ENCODE results near the gene RABL2B.

The RABL2B gene

GRCh38 chr22:50729391-50730012 is 53.9 kb downstream of the RABL2B start:
- no peak overlapping the region for H3K4me3 ChIP-seq (ENCODE audit: low read depth, low read length)
- TF ChIP-seq, protein P1, sequence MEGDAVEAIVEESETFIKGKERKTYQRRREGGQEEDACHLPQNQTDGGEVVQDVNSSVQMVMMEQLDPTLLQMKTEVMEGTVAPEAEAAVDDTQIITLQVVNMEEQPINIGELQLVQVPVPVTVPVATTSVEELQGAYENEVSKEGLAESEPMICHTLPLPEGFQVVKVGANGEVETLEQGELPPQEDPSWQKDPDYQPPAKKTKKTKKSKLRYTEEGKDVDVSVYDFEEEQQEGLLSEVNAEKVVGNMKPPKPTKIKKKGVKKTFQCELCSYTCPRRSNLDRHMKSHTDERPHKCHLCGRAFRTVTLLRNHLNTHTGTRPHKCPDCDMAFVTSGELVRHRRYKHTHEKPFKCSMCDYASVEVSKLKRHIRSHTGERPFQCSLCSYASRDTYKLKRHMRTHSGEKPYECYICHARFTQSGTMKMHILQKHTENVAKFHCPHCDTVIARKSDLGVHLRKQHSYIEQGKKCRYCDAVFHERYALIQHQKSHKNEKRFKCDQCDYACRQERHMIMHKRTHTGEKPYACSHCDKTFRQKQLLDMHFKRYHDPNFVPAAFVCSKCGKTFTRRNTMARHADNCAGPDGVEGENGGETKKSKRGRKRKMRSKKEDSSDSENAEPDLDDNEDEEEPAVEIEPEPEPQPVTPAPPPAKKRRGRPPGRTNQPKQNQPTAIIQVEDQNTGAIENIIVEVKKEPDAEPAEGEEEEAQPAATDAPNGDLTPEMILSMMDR (IDR thresholded peaks at IDR 0.05; ENCODE audit: low read depth, low read length, missing control alignments) = no peak
- no peak for DNase-seq (ENCODE audit: low read depth)

DNA sequence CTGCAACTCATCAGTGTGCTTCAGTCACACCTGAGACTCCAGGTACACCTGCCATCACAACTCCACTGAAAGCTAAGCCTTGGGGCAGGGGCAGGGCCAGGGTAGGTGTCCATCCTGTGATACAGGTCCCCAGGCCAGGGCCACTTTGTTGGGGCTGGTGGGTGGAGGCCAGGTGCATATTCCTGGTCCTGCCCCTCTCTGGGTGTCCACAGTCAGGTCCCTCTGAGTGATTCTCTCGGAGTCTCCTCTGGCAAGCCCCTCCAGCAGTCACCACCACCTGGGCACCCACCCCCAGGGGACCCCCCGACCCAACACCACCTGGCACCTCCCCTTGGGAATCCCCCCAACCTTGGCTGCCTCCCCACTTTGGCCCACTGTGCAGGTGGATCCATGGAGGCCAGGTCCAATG is 54.9 kb downstream of the RABL2B start:
- H3K4me3 ChIP-seq (ENCODE audit: low read depth, low read length) = no peak overlapping the region
- no peak for DNase-seq (ENCODE audit: low read depth)
- TF ChIP-seq, protein P1 (IDR thresholded peaks at IDR 0.05; ENCODE audit: low read depth, low read length, missing control alignments) = no peak

- TF ChIP-seq, protein P1 (IDR thresholded peaks at IDR 0.05; ENCODE audit: low read depth, low read length, missing control alignments) = no peak
- no peak for DNase-seq (ENCODE audit: low read depth)
- H3K4me3 ChIP-seq (ENCODE audit: low read depth, low read length) = no peak overlapping the region
Observed at GRCh38 chr22:50727678-50728522, 55.5 kb downstream of the RABL2B start.

DNA sequence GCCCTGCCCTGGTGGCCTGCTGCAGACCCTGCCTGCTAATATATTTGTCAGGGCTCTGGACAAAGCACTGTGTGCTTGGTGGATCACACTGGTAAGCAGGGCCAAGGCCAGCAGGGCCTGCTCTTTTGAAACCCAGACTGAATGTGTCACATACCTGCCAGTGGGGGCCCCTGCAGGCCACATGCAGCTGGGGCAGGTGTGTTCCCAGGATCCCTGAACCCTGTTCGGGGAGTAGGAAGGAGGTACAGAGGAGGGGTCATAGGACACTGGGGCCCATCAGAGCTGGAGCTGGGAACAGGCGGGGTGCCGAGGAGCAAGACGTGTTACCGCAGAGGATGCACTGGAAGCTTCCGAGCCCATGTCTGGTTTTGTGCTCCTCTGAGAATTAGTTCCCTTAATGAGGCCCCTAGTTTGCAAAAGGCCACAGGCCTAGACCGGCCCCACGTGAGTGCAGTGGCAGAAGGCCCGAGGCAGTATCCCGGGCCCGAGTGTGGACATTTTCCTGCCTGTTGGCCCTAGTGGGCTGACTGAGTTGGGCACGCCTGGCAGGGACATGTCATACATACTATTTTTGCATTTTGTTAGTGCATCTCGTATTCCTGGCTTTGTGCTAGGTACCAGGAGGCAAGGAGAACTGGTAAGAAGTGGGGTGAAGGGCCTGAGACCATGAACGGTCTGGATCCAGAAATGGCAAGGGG is 56.6 kb downstream of the RABL2B start:
- TF ChIP-seq, protein P1 (IDR thresholded peaks at IDR 0.05; ENCODE audit: low read depth, low read length, missing control alignments) = no peak
- no peak for DNase-seq (ENCODE audit: low read depth)
- H3K4me3 ChIP-seq (ENCODE audit: low read depth, low read length) = no peak overlapping the region

DNA sequence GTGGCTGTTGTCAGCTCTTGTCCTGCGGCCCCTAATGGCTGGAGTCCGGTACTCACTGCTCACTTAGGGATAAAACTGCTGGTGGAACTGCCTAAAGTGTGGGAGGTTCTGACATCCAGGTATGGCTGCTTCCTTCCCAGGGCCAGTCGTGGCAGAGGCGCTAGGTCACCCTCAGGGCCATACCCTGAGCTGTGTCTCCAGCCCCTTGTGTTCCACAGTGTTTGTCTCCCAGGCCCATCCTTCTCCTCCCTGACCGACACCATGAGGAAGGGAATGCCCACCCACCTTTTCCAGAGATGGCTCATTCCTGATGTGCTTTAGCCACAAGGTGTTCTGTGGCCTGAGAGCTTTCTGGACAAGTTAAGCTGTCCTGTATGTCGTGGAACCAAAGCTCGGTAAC is 57.8 kb downstream of the RABL2B start:
- no peak for DNase-seq (ENCODE audit: low read depth)
- TF ChIP-seq, protein P1 (IDR thresholded peaks at IDR 0.05; ENCODE audit: low read depth, low read length, missing control alignments) = no peak

GRCh38 chr22:50724616-50725015 is 58.8 kb downstream of the RABL2B start:
- TF ChIP-seq, protein P1 (IDR thresholded peaks at IDR 0.05; ENCODE audit: low read depth, low read length, missing control alignments) = no peak
- no peak for DNase-seq (ENCODE audit: low read depth)

More for the DNA sequence above, 57.8 kb downstream of the RABL2B start:
- no peak overlapping the region for H3K4me3 ChIP-seq (ENCODE audit: low read depth, low read length)

More at GRCh38 chr22:50724616-50725015, 58.8 kb downstream of the RABL2B start:
- H3K4me3 ChIP-seq (ENCODE audit: low read depth, low read length) = no peak overlapping the region

Measured in GM12864 (cell line).